Activated CD8-positive, alpha-beta T cell treated with anti-CD3 and anti-CD28 coated beads for 36 hours (primary cell): Measurements from ENCODE around the gene LRMDA. TPM values are rescaled to one million over a fixed set of nuclear protein-coding genes. Genes with fewer than 3 reads are reported as not detected.

Experiments
- ATAC-seq: fragments of 200-7000 bp; cut with Tn5 transposase; one replicate; pipeline ENCODE4 v1.10.0; 2021; ENCODE audit warnings: mild to moderate bottlenecking, moderate library complexity
- CTCF ChIA-PET: fragments of 350-600 bp; sonication (Branson Sonifier 250); formaldehyde crosslinking; loops from one replicate; lab custom pipeline; 2021; ENCODE audit warnings: antibody characterized with exemption; lab: Charles Lee
- POLR2A ChIA-PET: fragments of 350-600 bp; sonication (Branson Sonifier 250); formaldehyde crosslinking; loops from one replicate; lab custom pipeline; 2021; ENCODE audit warnings: antibody characterized with exemption; lab: Charles Lee
- DNase-seq: peaks from one replicate; pipeline ENCODE4 v3.0.0-alpha.2; 2020
- H3K27ac Mint-ChIP-seq: one replicate; pipeline ENCODE4 v1.8.0; 2021; ENCODE audit warnings: mild to moderate bottlenecking, mixed read lengths
- H3K27me3 Mint-ChIP-seq: one replicate; pipeline ENCODE4 v1.8.0; 2021; ENCODE audit warnings: mixed read lengths
- H3K36me3 Mint-ChIP-seq: one replicate; pipeline ENCODE4 v1.8.0; 2021; ENCODE audit warnings: low read depth, mixed read lengths
- H3K4me1 Mint-ChIP-seq: one replicate; pipeline ENCODE4 v1.8.0; 2021; ENCODE audit warnings: low read depth, mixed read lengths
- H3K4me3 Mint-ChIP-seq: one replicate; pipeline ENCODE4 v1.8.0; 2021; ENCODE audit warnings: mild to moderate bottlenecking, moderate library complexity, mixed read lengths
- H3K9me3 Mint-ChIP-seq: one replicate; pipeline ENCODE4 v1.8.0; 2021; ENCODE audit warnings: mixed read lengths
- intact Hi-C: fragments of 100-400 bp; cut with micrococcal nuclease; formaldehyde crosslinking; loops from one replicate; pipeline ENCODE4 v1.10.0; 2022
- total RNA-seq, 2 experiments: library from RNA; stranded (reverse); gene quantifications; one replicate each; pipeline ENCODE4 v1.2.3, GENCODE V29; 2021
- TF ChIP-seq, protein P1 (sequence below): fragments of 200-600 bp; IDR thresholded peaks from one replicate; pipeline ENCODE4 v1.8.0; 2022; ENCODE audit warnings: antibody characterized with exemption, mild to moderate bottlenecking

Gene LRMDA
- total RNA-seq, 2 experiments from 2014 or later = not detected

DNA sequence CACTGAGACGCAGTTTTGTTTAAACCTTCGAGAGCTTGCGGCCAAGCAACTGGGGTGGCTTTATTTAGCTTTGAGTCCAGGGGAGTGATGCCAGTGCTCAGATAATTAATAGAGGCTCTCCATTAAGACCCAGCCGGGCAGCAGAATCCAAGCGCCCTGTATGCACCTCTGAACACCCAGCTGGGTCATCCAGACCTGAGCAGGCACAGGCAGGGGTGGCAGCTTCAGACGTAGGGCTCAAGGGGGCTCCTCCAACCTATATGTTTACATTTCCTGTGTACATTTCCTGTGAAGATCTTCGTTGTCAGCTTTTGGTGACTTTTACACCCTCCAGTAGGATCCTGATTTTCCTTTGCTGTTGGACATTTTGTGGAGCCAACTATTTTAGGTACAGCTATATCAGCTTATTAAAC, 719.5 kb downstream of the LRMDA start:
- TF ChIP-seq, protein P1, sequence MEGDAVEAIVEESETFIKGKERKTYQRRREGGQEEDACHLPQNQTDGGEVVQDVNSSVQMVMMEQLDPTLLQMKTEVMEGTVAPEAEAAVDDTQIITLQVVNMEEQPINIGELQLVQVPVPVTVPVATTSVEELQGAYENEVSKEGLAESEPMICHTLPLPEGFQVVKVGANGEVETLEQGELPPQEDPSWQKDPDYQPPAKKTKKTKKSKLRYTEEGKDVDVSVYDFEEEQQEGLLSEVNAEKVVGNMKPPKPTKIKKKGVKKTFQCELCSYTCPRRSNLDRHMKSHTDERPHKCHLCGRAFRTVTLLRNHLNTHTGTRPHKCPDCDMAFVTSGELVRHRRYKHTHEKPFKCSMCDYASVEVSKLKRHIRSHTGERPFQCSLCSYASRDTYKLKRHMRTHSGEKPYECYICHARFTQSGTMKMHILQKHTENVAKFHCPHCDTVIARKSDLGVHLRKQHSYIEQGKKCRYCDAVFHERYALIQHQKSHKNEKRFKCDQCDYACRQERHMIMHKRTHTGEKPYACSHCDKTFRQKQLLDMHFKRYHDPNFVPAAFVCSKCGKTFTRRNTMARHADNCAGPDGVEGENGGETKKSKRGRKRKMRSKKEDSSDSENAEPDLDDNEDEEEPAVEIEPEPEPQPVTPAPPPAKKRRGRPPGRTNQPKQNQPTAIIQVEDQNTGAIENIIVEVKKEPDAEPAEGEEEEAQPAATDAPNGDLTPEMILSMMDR = no peak
- H3K27ac Mint-ChIP-seq = no peak overlapping the region
- ChIA-PET CTCF (no interaction called here), POLR2A (no interaction called here)
- H3K4me1 Mint-ChIP-seq = no peaks in the 10 kb centered on the region
- ATAC-seq (no peak), DNase-seq (no peak)
- no peaks in the 10 kb centered on the region for H3K9me3 Mint-ChIP-seq
- H3K27me3 Mint-ChIP-seq = peaks cover 3% of the 10 kb centered on the region
- intact Hi-C loops = no loop called here
- no peak overlapping the region for H3K4me3 Mint-ChIP-seq
- H3K36me3 Mint-ChIP-seq = no peaks in the 10 kb centered on the region

DNA sequence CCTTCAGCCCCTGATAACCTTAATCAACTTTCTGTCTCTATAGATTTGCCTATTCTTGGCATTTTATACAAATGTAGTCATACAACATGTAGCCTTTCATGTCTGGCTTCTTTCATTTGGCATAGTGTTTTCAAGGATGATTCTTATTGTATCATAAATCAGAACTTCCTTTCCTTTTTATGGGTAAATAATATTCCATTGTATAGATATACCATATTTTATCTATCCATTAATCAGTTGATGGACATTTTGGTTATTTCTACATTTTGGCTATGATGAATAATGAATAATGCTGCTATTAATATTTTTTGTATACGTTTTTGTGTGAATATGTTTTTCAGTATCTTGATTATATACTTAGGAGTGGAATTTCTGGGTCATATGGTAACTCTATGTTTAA, 720.8 kb downstream of the LRMDA start:
- CTCF ChIA-PET = no interaction called here
- no peaks in the 10 kb centered on the region for H3K4me1 Mint-ChIP-seq
- intact Hi-C loops = no loop called here
- POLR2A ChIA-PET = no interaction called here
- no peak overlapping the region for H3K4me3 Mint-ChIP-seq
- H3K27me3 Mint-ChIP-seq = peaks cover 3% of the 10 kb centered on the region
- ATAC-seq (no peak), DNase-seq (no peak)
- no peaks in the 10 kb centered on the region for H3K9me3 Mint-ChIP-seq
- no peaks in the 10 kb centered on the region for H3K36me3 Mint-ChIP-seq
- TF ChIP-seq, protein P1 = no peak
- H3K27ac Mint-ChIP-seq = no peak overlapping the region

DNA sequence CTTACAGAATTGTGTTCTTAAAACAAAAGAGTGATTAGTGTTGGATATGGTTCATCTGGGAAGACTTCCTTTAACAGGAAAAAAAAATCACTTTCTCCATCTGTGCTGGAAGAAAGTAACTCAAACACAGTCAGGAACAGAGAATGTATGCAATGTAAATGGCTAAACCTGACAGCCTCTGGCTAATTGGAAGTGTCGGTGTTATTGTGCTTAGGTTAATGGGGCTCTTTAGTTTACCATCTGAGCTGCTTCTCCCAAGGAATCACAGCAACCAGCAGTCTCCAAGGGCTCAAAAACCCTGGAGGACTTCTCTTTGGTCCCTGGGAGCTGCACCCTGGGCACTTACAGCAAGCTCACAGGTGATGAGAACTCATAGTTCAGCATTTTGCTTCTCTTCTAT, 724.5 kb downstream of the LRMDA start:
- ChIA-PET CTCF (interaction anchor here (1.1 kb wide), 1 partner anchor 15 kb away, joined by 3 read pairs; no protein-coding TSS in a partner anchor), POLR2A (no interaction called here)
- H3K27ac Mint-ChIP-seq = no peak overlapping the region
- peaks cover 3% of the 10 kb centered on the region for H3K27me3 Mint-ChIP-seq
- intact Hi-C loops = no loop called here
- TF ChIP-seq, protein P1 = no peak
- H3K4me3 Mint-ChIP-seq = no peak overlapping the region
- no peaks in the 10 kb centered on the region for H3K36me3 Mint-ChIP-seq
- DNase-seq (no peak), ATAC-seq (no peak)
- H3K9me3 Mint-ChIP-seq = peaks cover 2% of the 10 kb centered on the region
- H3K4me1 Mint-ChIP-seq = no peaks in the 10 kb centered on the region

DNA sequence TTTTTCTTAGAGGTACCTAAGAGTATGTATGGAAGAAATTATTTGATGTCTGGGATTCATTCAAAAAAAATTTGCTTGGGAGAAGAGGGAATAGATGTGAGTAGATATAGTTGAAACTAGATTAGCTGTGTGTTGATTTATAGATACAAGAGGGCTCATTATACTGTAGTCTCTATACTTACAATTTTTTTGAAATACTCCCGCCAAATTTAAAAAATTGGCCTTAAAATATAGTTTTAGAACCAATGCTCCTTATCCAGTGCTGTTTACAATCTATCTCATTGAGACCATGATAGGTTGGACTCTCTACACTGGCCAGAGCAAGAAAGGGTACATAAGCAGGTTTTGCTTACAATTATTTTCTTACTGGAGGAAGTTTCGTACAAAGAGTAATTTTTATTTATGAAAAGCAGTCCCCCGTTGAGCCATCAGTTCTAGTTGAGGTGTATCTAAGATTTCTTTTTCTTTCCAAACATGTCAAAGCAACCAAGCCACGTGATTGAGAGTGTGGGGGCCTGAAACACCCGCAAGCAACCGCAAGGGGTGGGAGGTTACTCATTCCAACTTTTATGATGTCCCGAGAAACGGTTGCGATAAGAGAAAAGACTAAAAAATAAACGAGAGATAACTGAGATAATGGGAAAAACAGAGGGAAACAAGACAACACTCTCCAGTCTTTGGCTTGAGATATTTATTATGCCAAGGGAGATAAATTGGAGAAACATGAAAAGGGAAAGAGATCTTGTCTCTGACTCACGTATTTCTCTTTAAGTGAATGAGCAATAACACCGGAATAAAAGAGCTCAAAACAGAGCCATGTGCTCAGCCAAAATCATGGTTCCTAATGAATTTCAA, 729.2 kb downstream of the LRMDA start:
- no peaks in the 10 kb centered on the region for H3K36me3 Mint-ChIP-seq
- no peak for ATAC-seq

DNA sequence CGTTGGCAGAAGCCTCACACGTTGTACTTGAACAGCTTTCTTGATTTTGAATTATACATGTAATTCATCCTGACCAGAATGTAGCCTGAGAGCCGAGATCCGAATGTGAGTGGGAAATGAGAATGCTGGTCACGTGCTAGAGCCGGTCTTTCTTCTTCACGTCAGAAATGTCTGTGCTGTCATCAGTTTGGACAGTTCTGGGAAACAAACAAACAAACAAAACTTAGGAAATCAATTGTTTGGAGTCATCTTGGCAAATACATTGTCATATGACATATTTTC, 729.8 kb downstream of the LRMDA start:
- CTCF ChIA-PET = no interaction called here
- POLR2A ChIA-PET = no interaction called here
- Mint-ChIP-seq H3K27ac (no peak overlapping the region), H3K4me1 (no peaks in the 10 kb centered on the region), H3K27me3 (no peaks in the 10 kb centered on the region), H3K36me3 (no peaks in the 10 kb centered on the region), H3K4me3 (no peak overlapping the region), H3K9me3 (peaks cover 4% of the 10 kb centered on the region)
- ATAC-seq (no peak), DNase-seq (no peak)
- TF ChIP-seq, protein P1 = no peak
- intact Hi-C loops = no loop called here

More for the DNA sequence above, 729.2 kb downstream of the LRMDA start:
- ChIA-PET POLR2A (no interaction called here), CTCF (no interaction called here)
- Mint-ChIP-seq H3K9me3 (peaks cover 2% of the 10 kb centered on the region), H3K4me1 (no peaks in the 10 kb centered on the region), H3K27me3 (no peaks in the 10 kb centered on the region), H3K27ac (no peak overlapping the region), H3K4me3 (no peak overlapping the region)
- intact Hi-C loops = no loop called here
- no peak for DNase-seq
- TF ChIP-seq, protein P1 = no peak
